Activated T-cell treated with anti-CD3 and anti-CD28 coated beads, Interleukin-2, amount 50 U/mL, for 4 hours (primary cell): ENCODE results near the gene MRPS35. TPM values are rescaled to one million over a fixed set of nuclear protein-coding genes. Genes with fewer than 3 reads are reported as not detected.

Experiments
- ATAC-seq, 2 donors: fragments of 200-7000 bp; cut with Tn5 transposase; one replicate each; pipeline ENCODE4 v1.10.0; 2021
- DNase-seq: peaks from one replicate; pipeline ENCODE4 v3.0.0-alpha.2; 2020
- H3K27me3 Mint-ChIP-seq: one replicate; pipeline ENCODE4 v1.8.0; 2021; ENCODE audit warnings: low read depth, mixed read lengths
- H3K36me3 Mint-ChIP-seq: one replicate; pipeline ENCODE4 v1.8.0; 2022; ENCODE audit warnings: mixed read lengths; ENCODE audit not compliant: insufficient read depth
- H3K4me1 Mint-ChIP-seq: one replicate; pipeline ENCODE4 v1.8.0; 2021; ENCODE audit warnings: low read depth, mixed read lengths
- H3K4me3 Mint-ChIP-seq: one replicate; pipeline ENCODE4 v1.8.0; 2021; ENCODE audit warnings: mild to moderate bottlenecking, moderate library complexity, mixed read lengths
- H3K9me3 Mint-ChIP-seq: one replicate; pipeline ENCODE4 v1.8.0; 2021; ENCODE audit warnings: mixed read lengths
- total RNA-seq, 3 donors: library from RNA; stranded (reverse); gene quantifications; one replicate each; pipeline ENCODE4 v1.2.1, GENCODE V29; 2021

Gene MRPS35
- total RNA-seq, 3 donors from 2014 or later = 75.2 to 79.6 (median 79.1) TPM

DNA sequence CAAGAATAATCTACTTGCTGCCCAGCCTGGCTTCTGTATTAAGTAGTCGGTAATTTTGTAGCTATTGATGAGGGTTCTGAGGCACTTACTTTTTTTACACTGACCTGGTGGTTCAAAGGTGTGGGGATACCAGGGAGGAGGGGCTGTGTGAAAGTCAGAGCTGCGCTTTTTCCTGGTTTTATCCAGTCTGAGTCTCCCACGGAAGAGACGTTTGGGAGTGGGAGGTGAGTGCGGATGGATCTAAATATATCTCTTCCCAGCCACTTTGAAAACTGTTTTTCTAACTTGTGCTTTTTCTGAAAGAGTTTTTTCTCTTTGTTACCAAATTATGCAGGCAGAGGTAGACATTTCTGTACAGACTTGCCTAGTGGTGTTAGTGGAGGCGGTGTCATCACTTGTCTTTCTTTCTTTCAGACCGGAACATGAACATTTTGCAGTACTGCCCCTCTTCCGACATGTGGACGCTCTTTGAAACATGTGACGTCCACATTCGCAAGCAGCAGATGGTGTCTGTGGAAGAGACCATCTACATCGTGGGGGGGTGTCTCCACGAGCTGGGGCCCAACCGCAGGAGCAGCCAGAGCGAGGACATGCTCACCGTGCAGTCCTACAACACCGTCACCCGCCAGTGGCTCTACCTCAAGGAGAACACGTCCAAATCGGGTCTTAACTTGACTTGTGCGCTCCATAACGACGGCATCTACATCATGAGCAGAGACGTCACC is 86.8 kb downstream of the MRPS35 start:
- ATAC-seq = no peak
- no peaks in the 10 kb centered on the region for H3K27me3 Mint-ChIP-seq
- no peak overlapping the region for H3K4me3 Mint-ChIP-seq
- DNase-seq = no peak
- H3K9me3 Mint-ChIP-seq = no peaks in the 10 kb centered on the region
- H3K4me1 Mint-ChIP-seq = peaks cover 30% of the 10 kb centered on the region
- H3K36me3 Mint-ChIP-seq = peaks cover 35% of the 10 kb centered on the region

DNA sequence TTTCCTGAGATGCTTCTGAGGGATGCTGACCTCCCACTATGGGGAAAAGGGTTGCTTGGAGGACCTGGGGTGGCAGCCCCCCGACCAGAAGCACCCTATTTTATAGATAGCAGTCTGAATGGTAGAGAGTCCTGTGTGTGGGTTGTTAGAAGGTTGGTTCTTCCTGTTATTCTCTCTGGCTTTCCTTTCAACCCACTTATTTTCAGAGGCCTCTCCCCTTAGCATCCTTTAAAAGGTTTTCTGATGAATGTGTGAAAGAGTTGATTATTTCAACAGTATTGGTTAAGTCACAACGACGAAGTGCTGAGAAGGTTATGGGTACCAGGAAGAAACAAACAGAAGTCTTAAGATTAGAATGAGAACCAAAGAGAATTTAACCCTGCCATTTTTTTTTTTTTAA is 90.2 kb downstream of the MRPS35 start:
- ATAC-seq = peak; percentile 27 to 49
- H3K4me3 Mint-ChIP-seq = peak overlapping the region; percentile 34
- no peak for DNase-seq
- peaks cover 25% of the 10 kb centered on the region for H3K36me3 Mint-ChIP-seq
- H3K4me1 Mint-ChIP-seq = peaks cover 34% of the 10 kb centered on the region
- no peaks in the 10 kb centered on the region for H3K27me3 Mint-ChIP-seq
- no peaks in the 10 kb centered on the region for H3K9me3 Mint-ChIP-seq

DNA sequence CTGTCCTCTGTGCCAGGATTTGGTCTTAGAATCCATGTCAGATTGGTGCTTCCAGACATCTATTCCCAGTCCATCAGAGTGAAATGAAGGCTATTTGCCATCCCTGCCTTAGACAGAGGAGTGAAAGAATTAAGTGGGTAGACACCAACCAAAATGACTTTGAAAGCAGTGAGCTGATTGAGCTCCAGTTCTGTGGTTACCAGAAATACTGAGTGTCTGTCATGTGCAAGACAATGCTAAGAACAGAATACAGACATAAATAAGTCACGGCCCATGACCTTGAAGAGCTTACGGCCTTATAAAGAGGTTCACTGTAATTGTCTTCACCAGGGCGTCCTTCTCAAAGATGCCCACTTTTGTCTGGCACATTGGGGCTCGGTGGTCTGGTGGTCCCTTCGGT is 91.0 kb downstream of the MRPS35 start:
- H3K9me3 Mint-ChIP-seq = no peaks in the 10 kb centered on the region
- no peak overlapping the region for H3K4me3 Mint-ChIP-seq
- DNase-seq (no peak), ATAC-seq (no peak)
- peaks cover 42% of the 10 kb centered on the region for H3K4me1 Mint-ChIP-seq
- peaks cover 3% of the 10 kb centered on the region for H3K27me3 Mint-ChIP-seq
- H3K36me3 Mint-ChIP-seq = peaks cover 20% of the 10 kb centered on the region

DNA sequence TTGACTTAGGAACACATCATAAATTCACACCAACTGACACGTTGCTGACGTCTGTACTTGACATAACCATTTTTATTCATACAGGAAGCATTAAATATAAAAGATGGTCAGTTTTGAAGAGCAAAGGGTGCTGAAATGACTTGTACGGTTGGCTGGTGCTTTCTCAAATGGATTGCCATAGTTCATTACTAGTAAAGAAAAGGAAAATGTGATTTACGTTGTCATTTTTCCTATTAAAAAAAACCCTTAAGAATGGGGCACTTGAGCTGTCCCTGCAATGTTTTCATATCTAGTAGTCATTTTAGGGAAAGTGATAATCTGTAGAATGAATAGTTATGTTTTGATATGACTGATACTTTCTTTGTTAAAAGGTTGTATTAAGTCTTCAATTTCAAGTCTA is 91.9 kb downstream of the MRPS35 start:
- ATAC-seq = peak; percentile 62 to 66
- peaks cover 11% of the 10 kb centered on the region for H3K36me3 Mint-ChIP-seq
- H3K9me3 Mint-ChIP-seq = no peaks in the 10 kb centered on the region
- peaks cover 6% of the 10 kb centered on the region for H3K27me3 Mint-ChIP-seq
- H3K4me1 Mint-ChIP-seq = peaks cover 50% of the 10 kb centered on the region
- no peak overlapping the region for H3K4me3 Mint-ChIP-seq
- no peak for DNase-seq

DNA sequence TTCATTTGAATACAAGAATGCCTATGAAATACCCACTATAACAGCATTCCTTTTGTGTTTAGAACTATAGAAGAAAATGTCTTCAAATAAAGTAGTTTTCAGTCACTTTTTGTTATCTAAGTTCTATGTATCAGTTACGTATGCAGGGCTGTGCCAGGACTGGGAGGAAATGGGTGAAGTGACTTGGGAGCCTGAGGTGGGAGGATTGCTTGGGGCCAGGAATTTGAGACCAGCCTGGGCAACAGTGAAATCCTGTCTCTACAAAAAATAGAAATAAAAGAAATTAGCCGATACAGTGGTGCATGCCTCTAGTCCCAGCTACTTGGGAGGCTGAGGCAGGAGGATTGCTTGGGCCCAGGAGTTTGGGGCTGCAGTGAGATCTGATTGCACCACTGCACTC is 92.3 kb downstream of the MRPS35 start:
- H3K9me3 Mint-ChIP-seq = no peaks in the 10 kb centered on the region
- peaks cover 6% of the 10 kb centered on the region for H3K27me3 Mint-ChIP-seq
- DNase-seq (no peak), ATAC-seq (no peak)
- peaks cover 52% of the 10 kb centered on the region for H3K4me1 Mint-ChIP-seq
- peaks cover 7% of the 10 kb centered on the region for H3K36me3 Mint-ChIP-seq
- H3K4me3 Mint-ChIP-seq = no peak overlapping the region

DNA sequence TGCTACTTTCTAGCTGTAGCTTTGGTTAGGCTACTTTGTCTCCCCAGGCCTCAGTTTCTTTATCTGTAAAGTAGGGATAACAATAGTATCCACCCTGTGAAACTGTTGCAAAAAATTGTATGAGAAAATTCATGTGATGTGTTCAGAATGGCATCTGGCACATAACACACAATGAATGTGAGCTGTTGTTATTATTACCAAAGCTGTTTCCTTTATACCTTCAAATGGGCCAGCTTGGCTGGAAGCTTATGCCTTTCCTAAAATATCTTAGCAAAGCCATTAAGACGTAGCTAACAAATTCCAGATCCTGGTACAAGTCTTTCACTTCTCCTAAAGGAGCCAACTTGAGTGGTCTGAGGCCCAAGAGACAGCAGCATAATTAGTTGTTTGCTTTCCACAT is 94.6 kb downstream of the MRPS35 start:
- peaks cover 6% of the 10 kb centered on the region for H3K27me3 Mint-ChIP-seq
- peaks cover 49% of the 10 kb centered on the region for H3K4me1 Mint-ChIP-seq
- DNase-seq (no peak), ATAC-seq (no peak)
- no peak overlapping the region for H3K4me3 Mint-ChIP-seq
- H3K9me3 Mint-ChIP-seq = no peaks in the 10 kb centered on the region
- peaks cover 2% of the 10 kb centered on the region for H3K36me3 Mint-ChIP-seq

Other genes with a start within 250 kb of the MRPS35 start
- 10 to 100 TPM in 2 of 3 donors, 1 to 10 TPM in 1; 7.4 to 11.6 (median 10.9) TPM for gene PPFIBP1, start 186.6 kb upstream of the MRPS35 start, total RNA-seq
- gene REP15, start 14.4 kb upstream of the MRPS35 start, total RNA-seq = under 1 TPM; 0.35 to 0.38 (median 0.37) TPM
- gene KLHL42, start 69.4 kb downstream of the MRPS35 start, total RNA-seq = 10 to 100 TPM; 11.7 to 14.3 (median 14.0) TPM
- not detected for gene MANSC4, start 69.4 kb downstream of the MRPS35 start, total RNA-seq